Gastrocnemius medialis (tissue), 4 donors: Measurements from ENCODE around the gene DCAF5.

ENCODE experiments used
- POLR2A ChIP-seq, 2 donors: fragments of 450-650 bp; IDR thresholded peaks; one replicate each; pipeline ENCODE4 v1.6.1; 2017; ENCODE audit warnings: antibody characterized with exemption in 2 of 2, mild to moderate bottlenecking in 2 of 2, moderate library complexity in 2 of 2
- TF ChIP-seq, protein P1 (sequence below), 5 experiments: fragments of 450-650 bp in 3 of 5; fragments of 200-600 bp in 2 of 5; sonication (generic) in 2 of 5; IDR thresholded peaks in 4 of 5; conservative IDR thresholded peaks in 1 of 5; 1 replicate in 4 of 5; 2 replicates in 1 of 5; pipeline ENCODE4 v1.5.1; 2016 to 2019; ENCODE audit warnings: antibody characterized with exemption in 5 of 5, mild to moderate bottlenecking in 3 of 5, moderate library complexity in 3 of 5

DNA sequence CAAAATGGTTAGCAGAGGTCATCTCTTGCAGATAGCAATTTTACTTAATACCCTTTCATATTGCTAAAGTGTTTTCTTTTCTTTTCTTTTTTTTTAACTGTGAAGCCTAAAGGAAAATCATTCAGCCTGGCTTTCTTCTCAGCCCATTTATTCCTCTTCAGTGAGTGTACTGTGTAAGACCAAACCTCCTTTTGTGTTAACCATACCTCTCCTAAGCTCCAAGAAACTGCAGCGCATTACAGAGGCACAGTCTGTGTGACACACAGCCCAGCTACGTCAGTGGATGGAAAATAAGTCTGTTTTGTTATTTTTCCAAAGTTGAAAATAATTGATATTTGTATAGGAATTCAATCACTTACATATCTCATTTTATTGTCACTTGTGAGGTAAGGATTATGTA, 21.7 kb downstream of the DCAF5 start:
- TF ChIP-seq, protein P1, sequence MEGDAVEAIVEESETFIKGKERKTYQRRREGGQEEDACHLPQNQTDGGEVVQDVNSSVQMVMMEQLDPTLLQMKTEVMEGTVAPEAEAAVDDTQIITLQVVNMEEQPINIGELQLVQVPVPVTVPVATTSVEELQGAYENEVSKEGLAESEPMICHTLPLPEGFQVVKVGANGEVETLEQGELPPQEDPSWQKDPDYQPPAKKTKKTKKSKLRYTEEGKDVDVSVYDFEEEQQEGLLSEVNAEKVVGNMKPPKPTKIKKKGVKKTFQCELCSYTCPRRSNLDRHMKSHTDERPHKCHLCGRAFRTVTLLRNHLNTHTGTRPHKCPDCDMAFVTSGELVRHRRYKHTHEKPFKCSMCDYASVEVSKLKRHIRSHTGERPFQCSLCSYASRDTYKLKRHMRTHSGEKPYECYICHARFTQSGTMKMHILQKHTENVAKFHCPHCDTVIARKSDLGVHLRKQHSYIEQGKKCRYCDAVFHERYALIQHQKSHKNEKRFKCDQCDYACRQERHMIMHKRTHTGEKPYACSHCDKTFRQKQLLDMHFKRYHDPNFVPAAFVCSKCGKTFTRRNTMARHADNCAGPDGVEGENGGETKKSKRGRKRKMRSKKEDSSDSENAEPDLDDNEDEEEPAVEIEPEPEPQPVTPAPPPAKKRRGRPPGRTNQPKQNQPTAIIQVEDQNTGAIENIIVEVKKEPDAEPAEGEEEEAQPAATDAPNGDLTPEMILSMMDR (IDR thresholded peaks at IDR 0.05 in 4 of 5, conservative IDR thresholded peaks at IDR 0.05 in 1 of 5) = no peak
- TF ChIP-seq POLR2A (IDR thresholded peaks at IDR 0.05) = no peak
